Thymus (tissue), 11 donors: ENCODE results near the gene STAG1. TPM values are rescaled to one million over a fixed set of nuclear protein-coding genes. Genes with fewer than 3 reads are reported as not detected.

Source experiments
- DNase-seq, 9 donors: peaks; one replicate each; pipeline ENCODE4 v3.0.0-alpha.2; 2013; ENCODE audit warnings: low spot score in 9 of 9, low read depth in 6 of 9, missing footprints in 1 of 9
- H3K27ac ChIP-seq, 2 donors: one replicate each; pipeline ENCODE4 v1.5.1; 2013; ENCODE audit warnings: control low read depth in 1 of 2, low read depth in 1 of 2, low read length in 1 of 2, mild to moderate bottlenecking in 1 of 2, moderate library complexity in 1 of 2
- H3K27me3 ChIP-seq, 2 donors: one replicate each; pipeline ENCODE4 v1.5.1; 2013; ENCODE audit warnings: low read length in 1 of 2; ENCODE audit not compliant: control insufficient read depth in 2 of 2, insufficient read depth in 1 of 2
- H3K36me3 ChIP-seq, 2 donors: one replicate each; pipeline ENCODE4 v1.5.1; 2013; ENCODE audit warnings: low read length in 1 of 2, mild to moderate bottlenecking in 1 of 2, moderate library complexity in 1 of 2; ENCODE audit not compliant: control insufficient read depth in 2 of 2, insufficient read depth in 2 of 2
- H3K4me1 ChIP-seq, 2 donors: one replicate each; pipeline ENCODE4 v1.5.1; 2013; ENCODE audit warnings: low read length in 2 of 2; ENCODE audit not compliant: control insufficient read depth in 2 of 2, insufficient read depth in 2 of 2
- H3K4me3 ChIP-seq, 2 donors: one replicate each; pipeline ENCODE4 v1.5.1; 2013; ENCODE audit warnings: low read length in 2 of 2, control low read depth in 1 of 2, mild to moderate bottlenecking in 1 of 2
- H3K9me3 ChIP-seq, 2 donors: one replicate each; pipeline ENCODE4 v1.5.1; 2013; ENCODE audit warnings: low read length in 1 of 2, mild to moderate bottlenecking in 1 of 2; ENCODE audit not compliant: control insufficient read depth in 2 of 2, insufficient read depth in 1 of 2
- WGBS: extraction: QIAGEN DNeasy Blood & Tissue Kit; methylation state at CpG from one replicate; pipeline ENCODE4 v1.1.7; 2013; 5-methylcytosine and 5-hydroxymethylcytosine counted together
- polyA plus RNA-seq: library from polyadenylated mRNA; stranded (reverse); fragments of 200-250 nt; gene quantifications from one replicate; pipeline ENCODE4 v1.2.3, GENCODE V29; 2013
- total RNA-seq: library from RNA; stranded (reverse); fragments of 120-200 nt; gene quantifications from one replicate; pipeline ENCODE4 v1.2.4, GENCODE V29; 2013
- donor health status: healthy.

STAG1 gene
- total and polyA plus RNA-seq, 2 donors: 15.9 to 36.0 TPM

GRCh38 chr3:136437043-136437442, 315.1 kb downstream of the STAG1 start:
- no peak overlapping the region for H3K27ac ChIP-seq
- H3K36me3 ChIP-seq: peaks cover 11 to 13% of the 10 kb centered on the region in 2 donors
- WGBS: 98% methylated on average over 2 of the region's 2 CpGs
- H3K4me3 ChIP-seq: no peak overlapping the region
- no peaks in the 10 kb centered on the region for H3K9me3 ChIP-seq
- DNase-seq: no peak
- H3K4me1 ChIP-seq: no peaks in the 10 kb centered on the region
- H3K27me3 ChIP-seq: no peaks in the 10 kb centered on the region

GRCh38 chr3:136434429-136434828, 317.7 kb downstream of the STAG1 start:
- Histone ChIP-seq H3K36me3 (peaks cover 0 to 4% of the 10 kb centered on the region in 2 donors), H3K27me3 (no peaks in the 10 kb centered on the region), H3K9me3 (no peaks in the 10 kb centered on the region), H3K27ac (no peak overlapping the region), H3K4me1 (no peaks in the 10 kb centered on the region), H3K4me3 (no peak overlapping the region)
- no peak for DNase-seq
- 93% methylated on average over 2 of the region's 2 CpGs for WGBS

GRCh38 chr3:136432685-136433084, 319.5 kb downstream of the STAG1 start:
- H3K36me3 ChIP-seq: peaks cover 4 to 11% of the 10 kb centered on the region in 2 donors
- DNase-seq: no peak
- H3K27me3 ChIP-seq: no peaks in the 10 kb centered on the region
- H3K4me3 ChIP-seq: no peak overlapping the region
- no peak overlapping the region for H3K27ac ChIP-seq
- H3K4me1 ChIP-seq: no peaks in the 10 kb centered on the region
- H3K9me3 ChIP-seq: no peaks in the 10 kb centered on the region
- 97% methylated on average over 4 of the region's 4 CpGs for WGBS

GRCh38 chr3:136428167-136428566, 324.0 kb downstream of the STAG1 start:
- H3K27ac ChIP-seq: no peak overlapping the region
- DNase-seq: no peak
- WGBS: 94% methylated on average over 2 of the region's 2 CpGs
- peaks cover 7 to 8% of the 10 kb centered on the region in 2 donors for H3K36me3 ChIP-seq
- H3K27me3 ChIP-seq: no peaks in the 10 kb centered on the region
- no peaks in the 10 kb centered on the region for H3K9me3 ChIP-seq
- H3K4me3 ChIP-seq: no peak overlapping the region
- H3K4me1 ChIP-seq: no peaks in the 10 kb centered on the region

- no peak overlapping the region for H3K4me3 ChIP-seq
- H3K4me1 ChIP-seq: no peaks in the 10 kb centered on the region
- H3K27me3 ChIP-seq: no peaks in the 10 kb centered on the region
- no peaks in the 10 kb centered on the region for H3K9me3 ChIP-seq
- no peak overlapping the region for H3K27ac ChIP-seq
- peaks cover 7 to 8% of the 10 kb centered on the region in 2 donors for H3K36me3 ChIP-seq
- no peak for DNase-seq
Observed at GRCh38 chr3:136427236-136427635, 324.9 kb downstream of the STAG1 start.

GRCh38 chr3:136414476-136414875, 337.7 kb downstream of the STAG1 start:
- Histone ChIP-seq H3K27me3 (no peaks in the 10 kb centered on the region), H3K4me1 (no peaks in the 10 kb centered on the region), H3K4me3 (no peak overlapping the region), H3K36me3 (peaks cover 14 to 22% of the 10 kb centered on the region in 2 donors), H3K27ac (no peak overlapping the region), H3K9me3 (no peaks in the 10 kb centered on the region)
- no peak for DNase-seq

GRCh38 chr3:136412307-136412706, 339.9 kb downstream of the STAG1 start:
- Histone ChIP-seq H3K36me3 (peaks cover 20% of the 10 kb centered on the region in 2 donors), H3K27ac (no peak overlapping the region), H3K4me3 (no peak overlapping the region), H3K9me3 (no peaks in the 10 kb centered on the region), H3K27me3 (no peaks in the 10 kb centered on the region), H3K4me1 (no peaks in the 10 kb centered on the region)
- WGBS: 98% methylated on average over 4 of the region's 4 CpGs
- no peak for DNase-seq

GRCh38 chr3:136409549-136409948, 342.6 kb downstream of the STAG1 start:
- no peaks in the 10 kb centered on the region for H3K4me1 ChIP-seq
- H3K27me3 ChIP-seq: no peaks in the 10 kb centered on the region
- peaks cover 15 to 17% of the 10 kb centered on the region in 2 donors for H3K36me3 ChIP-seq
- H3K27ac ChIP-seq: no peak overlapping the region
- H3K4me3 ChIP-seq: no peak overlapping the region
- DNase-seq: no peak
- no peaks in the 10 kb centered on the region for H3K9me3 ChIP-seq
- WGBS: 98% methylated on average over 3 of the region's 3 CpGs

GRCh38 chr3:136404056-136404455, 348.1 kb downstream of the STAG1 start:
- Histone ChIP-seq H3K27ac (no peak overlapping the region), H3K4me3 (no peak overlapping the region), H3K27me3 (no peaks in the 10 kb centered on the region), H3K9me3 (no peaks in the 10 kb centered on the region), H3K4me1 (no peaks in the 10 kb centered on the region), H3K36me3 (peaks cover 13 to 14% of the 10 kb centered on the region in 2 donors)
- 98% methylated on average over 2 of the region's 2 CpGs for WGBS
- no peak for DNase-seq

- Histone ChIP-seq H3K27me3 (no peaks in the 10 kb centered on the region), H3K36me3 (peaks cover 0 to 3% of the 10 kb centered on the region in 2 donors), H3K4me1 (no peaks in the 10 kb centered on the region), H3K9me3 (no peaks in the 10 kb centered on the region), H3K27ac (no peak overlapping the region), H3K4me3 (no peak overlapping the region)
- no peak for DNase-seq
Observed at GRCh38 chr3:136396916-136397315, 355.3 kb downstream of the STAG1 start.
